OCI-LY7 (cell line): ENCODE data around the gene CPXM1. TPM values are rescaled to one million over a fixed set of nuclear protein-coding genes. Genes with fewer than 3 reads are reported as not detected.

ENCODE experiments used
- BruUV-seq: library from RNA; stranded (reverse); fragments of 400-500 nt; replicated peaks from 2 replicates; lab custom pipeline; 2021; lab: Mats Ljungman, UMichigan
- CTCF ChIA-PET: fragments of 300-600 bp; sonication (Branson Sonifier 250); formaldehyde crosslinking; loops from one replicate; lab custom pipeline; 2022; ENCODE audit warnings: antibody characterized with exemption; ENCODE audit not compliant: unreplicated experiment; lab: Charles Lee
- POLR2A ChIA-PET: fragments of 300-600 bp; sonication (Branson Sonifier 250); formaldehyde crosslinking; loops from one replicate; lab custom pipeline; 2022; ENCODE audit warnings: antibody characterized with exemption; lab: Charles Lee
- DNase-seq: peaks from one replicate; pipeline ENCODE4 v3.0.0-alpha.2; 2015; ENCODE audit warnings: low spot score
- H2AFZ ChIP-seq: fragments of 200-600 bp; sonication (generic), shearing (Covaris generic); 2 replicates; pipeline ENCODE4 v1.6.1; 2014; ENCODE audit warnings: mild to moderate bottlenecking, antibody characterized with exemption, low read length, moderate library complexity
- H3K27ac ChIP-seq: fragments of 200-600 bp; sonication (generic); 2 replicates; pipeline ENCODE4 v1.5.1; 2014; ENCODE audit warnings: mixed run types, low read depth, mild to moderate bottlenecking, moderate library complexity, low read length, inconsistent platforms; ENCODE audit not compliant: poor library complexity, severe bottlenecking
- H3K36me3 ChIP-seq: fragments of 200-600 bp; sonication (generic); 2 replicates; pipeline ENCODE4 v1.6.1; 2014; ENCODE audit warnings: mild to moderate bottlenecking, antibody characterized with exemption, low read length, moderate library complexity, mixed read lengths; ENCODE audit not compliant: insufficient read depth
- H3K4me1 ChIP-seq: fragments of 200-600 bp; sonication (generic); 2 replicates; pipeline ENCODE4 v1.5.1; 2014; ENCODE audit warnings: mild to moderate bottlenecking, low read length; ENCODE audit not compliant: insufficient read depth, poor library complexity, severe bottlenecking
- H3K4me2 ChIP-seq: fragments of 200-600 bp; sonication (generic); 2 replicates; pipeline ENCODE4 v1.6.1; 2014; ENCODE audit warnings: mild to moderate bottlenecking, low read length
- H3K4me3 ChIP-seq: fragments of 200-600 bp; sonication (generic); 2 replicates; pipeline ENCODE4 v1.5.1; 2014; ENCODE audit warnings: mild to moderate bottlenecking, low read depth, low read length; ENCODE audit not compliant: poor library complexity, severe bottlenecking
- H3K79me2 ChIP-seq: fragments of 200-600 bp; sonication (generic); 2 replicates; pipeline ENCODE4 v1.6.1; 2016; ENCODE audit warnings: low read depth, mild to moderate bottlenecking, low read length, moderate library complexity, mixed read lengths; ENCODE audit not compliant: insufficient read depth
- H3K9me2 ChIP-seq: fragments of 200-600 bp; sonication (generic); 2 replicates; pipeline ENCODE4 v1.6.1; 2016; ENCODE audit warnings: mild to moderate bottlenecking, low read length, mixed read lengths; ENCODE audit not compliant: insufficient read depth
- H3K9me3 ChIP-seq: fragments of 200-600 bp; sonication (generic); 2 replicates; pipeline ENCODE4 v1.6.1; 2014; ENCODE audit warnings: mild to moderate bottlenecking, mixed run types, low read length, mixed read lengths
- H4K20me1 ChIP-seq: fragments of 200-600 bp; sonication (generic); 2 replicates; pipeline ENCODE4 v1.6.1; 2014; ENCODE audit warnings: mild to moderate bottlenecking, antibody characterized with exemption, low read length, moderate library complexity, mixed read lengths; ENCODE audit not compliant: insufficient read depth
- EZH2phosphoT487 ChIP-seq: fragments of 200-600 bp; sonication (generic); IDR thresholded peaks from 2 replicates; pipeline ENCODE4 v1.6.1; 2018; ENCODE audit warnings: low read depth, borderline replicate concordance, mild to moderate bottlenecking, mixed run types, antibody characterized with exemption, low read length, moderate library complexity, mixed read lengths
- intact Hi-C: fragments of 100-400 bp; cut with micrococcal nuclease; formaldehyde crosslinking; loops from one replicate; pipeline ENCODE4 v1.10.0; 2022; ENCODE audit not compliant: unreplicated experiment
- total RNA-seq, 2 experiments: library from RNA; depleted of rRNA in 1 of 2; stranded (reverse); fragments of >200 nt in 1 of 2; shearing (Covaris generic) in 1 of 2; gene quantifications; 2 replicates each; pipeline ENCODE4 v1.2.3, GENCODE V29; 2014 to 2022
- TF ChIP-seq, protein P1 (sequence below): fragments of 200-600 bp; sonication (generic); conservative IDR thresholded peaks from 2 replicates; pipeline ENCODE4 v1.5.1; 2014; ENCODE audit warnings: mild to moderate bottlenecking, antibody characterized with exemption, low read length, moderate library complexity, mixed read lengths

The CPXM1 gene
- total RNA-seq, 2 experiments from 2014 or later: not detected

DNA sequence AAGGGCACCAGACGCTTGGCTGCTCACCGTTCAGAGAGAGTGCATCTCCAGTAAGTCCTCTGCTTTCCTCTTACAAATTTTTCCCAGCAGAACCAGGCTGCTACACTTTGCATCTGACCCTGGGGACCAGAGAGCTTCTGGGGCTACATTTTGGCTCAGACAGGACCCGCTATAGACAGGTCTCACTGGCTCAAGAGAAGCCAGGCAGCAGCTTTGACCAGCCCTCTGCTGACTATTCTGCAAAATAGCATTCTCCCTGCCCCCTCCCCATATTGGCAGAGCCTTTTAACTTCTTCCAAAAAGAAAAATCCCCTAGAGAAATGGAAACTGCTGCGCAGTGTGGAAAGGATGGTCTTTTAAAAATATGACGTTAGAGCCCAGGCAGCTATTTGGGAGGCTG lies 37.2 kb downstream of the CPXM1 start:
- Histone ChIP-seq H3K4me3 (no peak overlapping the region), H3K36me3 (no peaks in the 10 kb centered on the region), H3K79me2 (no peaks in the 10 kb centered on the region), H3K4me1 (peaks cover 22% of the 10 kb centered on the region), H4K20me1 (no peaks in the 10 kb centered on the region), H3K9me2 (no peaks in the 10 kb centered on the region), H3K9me3 (no peaks in the 10 kb centered on the region), H3K27ac (no peak overlapping the region), H3K4me2 (no peak overlapping the region), H2AFZ (no peak overlapping the region)
- intact Hi-C loops: no loop called here
- CTCF ChIA-PET: no interaction called here
- TF ChIP-seq, protein P1, sequence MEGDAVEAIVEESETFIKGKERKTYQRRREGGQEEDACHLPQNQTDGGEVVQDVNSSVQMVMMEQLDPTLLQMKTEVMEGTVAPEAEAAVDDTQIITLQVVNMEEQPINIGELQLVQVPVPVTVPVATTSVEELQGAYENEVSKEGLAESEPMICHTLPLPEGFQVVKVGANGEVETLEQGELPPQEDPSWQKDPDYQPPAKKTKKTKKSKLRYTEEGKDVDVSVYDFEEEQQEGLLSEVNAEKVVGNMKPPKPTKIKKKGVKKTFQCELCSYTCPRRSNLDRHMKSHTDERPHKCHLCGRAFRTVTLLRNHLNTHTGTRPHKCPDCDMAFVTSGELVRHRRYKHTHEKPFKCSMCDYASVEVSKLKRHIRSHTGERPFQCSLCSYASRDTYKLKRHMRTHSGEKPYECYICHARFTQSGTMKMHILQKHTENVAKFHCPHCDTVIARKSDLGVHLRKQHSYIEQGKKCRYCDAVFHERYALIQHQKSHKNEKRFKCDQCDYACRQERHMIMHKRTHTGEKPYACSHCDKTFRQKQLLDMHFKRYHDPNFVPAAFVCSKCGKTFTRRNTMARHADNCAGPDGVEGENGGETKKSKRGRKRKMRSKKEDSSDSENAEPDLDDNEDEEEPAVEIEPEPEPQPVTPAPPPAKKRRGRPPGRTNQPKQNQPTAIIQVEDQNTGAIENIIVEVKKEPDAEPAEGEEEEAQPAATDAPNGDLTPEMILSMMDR: no peak
- no peak for TF ChIP-seq EZH2phosphoT487
- no TSS peak for BruUV-seq
- no peak for DNase-seq
- POLR2A ChIA-PET: no interaction called here

DNA sequence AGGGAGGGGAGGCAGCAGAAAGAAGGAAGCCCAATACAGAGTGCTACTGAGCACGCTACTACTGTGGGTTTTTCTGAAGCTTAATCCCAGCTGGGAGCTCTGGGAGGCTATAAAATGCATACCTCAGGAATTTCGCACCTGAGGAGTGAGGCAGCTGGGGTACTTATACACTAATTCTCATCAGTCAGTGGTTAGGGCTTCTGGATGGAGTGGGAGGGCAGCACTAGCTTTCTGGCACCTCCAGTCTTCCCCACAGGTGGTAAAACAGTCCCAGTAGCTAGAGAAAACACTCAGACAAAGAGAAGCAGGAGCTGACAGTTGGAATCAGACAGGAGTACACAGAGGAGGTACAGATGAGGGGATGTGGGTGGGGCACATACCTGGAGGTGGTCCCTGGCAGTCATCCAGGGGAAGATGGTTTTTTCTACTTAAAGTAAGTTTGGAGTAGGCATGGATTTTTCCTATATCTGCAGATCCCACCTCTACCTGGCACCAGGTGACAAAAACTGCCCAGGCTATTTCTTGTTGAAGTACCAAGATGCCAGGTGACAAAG lies 37.8 kb downstream of the CPXM1 start:
- Histone ChIP-seq H3K79me2 (no peaks in the 10 kb centered on the region), H3K9me2 (no peaks in the 10 kb centered on the region), H3K36me3 (no peaks in the 10 kb centered on the region), H3K4me3 (no peak overlapping the region), H2AFZ (no peak overlapping the region), H3K27ac (no peak overlapping the region), H3K4me2 (no peak overlapping the region), H3K4me1 (peaks cover 22% of the 10 kb centered on the region), H4K20me1 (no peaks in the 10 kb centered on the region), H3K9me3 (no peaks in the 10 kb centered on the region)
- BruUV-seq: no TSS peak
- DNase-seq: no peak
- CTCF ChIA-PET: no interaction called here
- intact Hi-C loops: no loop called here
- POLR2A ChIA-PET: interaction anchor here (0.7 kb wide), 1 partner anchor 699 kb away, joined by 3 read pairs; no protein-coding TSS in a partner anchor
- TF ChIP-seq, protein P1: no peak
- no peak for TF ChIP-seq EZH2phosphoT487

DNA sequence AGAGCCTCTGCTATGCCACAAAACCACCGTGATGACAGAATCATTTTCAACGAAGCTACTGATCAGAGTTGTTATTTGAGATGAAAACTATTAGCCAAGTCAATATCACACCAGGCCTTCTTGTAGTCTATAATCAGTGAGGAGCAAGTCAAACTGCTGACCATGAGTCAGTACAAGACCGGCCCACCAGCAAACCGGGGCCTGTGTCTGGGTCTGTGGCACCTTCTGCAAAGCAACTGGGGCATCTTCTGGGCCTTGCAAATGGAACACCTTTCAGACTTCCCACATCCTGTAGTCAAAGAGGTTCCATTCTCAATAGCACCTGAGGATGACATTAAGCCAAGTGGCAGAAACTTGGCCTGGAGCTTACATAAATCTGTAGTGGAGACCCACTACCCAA lies 38.5 kb downstream of the CPXM1 start:
- Histone ChIP-seq H3K4me3 (no peak overlapping the region), H3K9me3 (no peaks in the 10 kb centered on the region), H3K79me2 (no peaks in the 10 kb centered on the region), H3K27ac (no peak overlapping the region), H3K9me2 (no peaks in the 10 kb centered on the region), H4K20me1 (no peaks in the 10 kb centered on the region), H3K4me2 (no peak overlapping the region), H2AFZ (no peak overlapping the region), H3K4me1 (peaks cover 22% of the 10 kb centered on the region), H3K36me3 (no peaks in the 10 kb centered on the region)
- BruUV-seq: no TSS peak
- DNase-seq: no peak
- intact Hi-C loops: no loop called here
- TF ChIP-seq, protein P1: no peak
- no peak for TF ChIP-seq EZH2phosphoT487
- ChIA-PET POLR2A (interaction anchor here (0.6 to 0.8 kb wide), 3 partner anchors 32 to 699 kb away, joined by 3 read pairs; no protein-coding TSS in a partner anchor), CTCF (no interaction called here)
